ENCODE data around the gene FBLN1.
A peak's percentile ranks its signal among the peaks of the same experiment; 100 is the strongest.

Gene FBLN1

DNA sequence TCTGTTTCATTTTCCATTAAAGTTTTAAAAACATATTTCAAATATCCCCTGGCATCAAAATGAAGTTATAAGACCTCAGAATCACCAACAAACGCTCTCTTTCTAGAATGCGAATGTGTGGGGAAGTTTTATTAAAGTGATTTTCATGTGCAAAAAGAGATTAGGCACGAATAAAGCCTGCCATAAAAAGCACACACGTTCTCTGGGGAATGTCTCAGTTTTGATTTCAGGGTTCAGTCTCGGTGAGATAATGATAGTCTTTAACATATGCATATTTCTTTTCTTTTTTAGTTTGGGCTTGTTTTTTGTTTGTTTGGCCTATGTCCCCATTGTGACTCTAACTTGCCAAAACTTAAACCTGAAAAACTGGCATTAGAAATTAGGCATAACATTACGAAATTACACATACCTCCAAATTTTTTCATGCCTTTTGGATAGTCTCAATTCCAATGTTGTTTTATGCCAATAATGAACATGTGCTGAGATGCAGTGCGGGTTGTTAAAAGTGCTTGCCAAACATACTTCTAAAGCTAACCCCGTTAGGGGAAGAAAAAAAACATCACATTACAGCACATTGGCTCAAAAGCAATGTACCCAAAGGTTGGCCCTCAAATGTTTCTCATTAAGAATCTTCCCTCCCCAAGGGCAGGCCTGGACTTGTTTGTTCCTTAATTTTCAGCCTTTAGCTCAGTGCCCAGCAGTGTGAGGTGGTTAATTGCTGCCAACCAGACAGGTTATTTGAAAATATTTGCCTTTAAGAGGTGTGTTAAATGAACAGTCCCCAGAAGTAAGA is 33.2 kb upstream of the FBLN1 start:
- TF ChIP-seq, protein P1, sequence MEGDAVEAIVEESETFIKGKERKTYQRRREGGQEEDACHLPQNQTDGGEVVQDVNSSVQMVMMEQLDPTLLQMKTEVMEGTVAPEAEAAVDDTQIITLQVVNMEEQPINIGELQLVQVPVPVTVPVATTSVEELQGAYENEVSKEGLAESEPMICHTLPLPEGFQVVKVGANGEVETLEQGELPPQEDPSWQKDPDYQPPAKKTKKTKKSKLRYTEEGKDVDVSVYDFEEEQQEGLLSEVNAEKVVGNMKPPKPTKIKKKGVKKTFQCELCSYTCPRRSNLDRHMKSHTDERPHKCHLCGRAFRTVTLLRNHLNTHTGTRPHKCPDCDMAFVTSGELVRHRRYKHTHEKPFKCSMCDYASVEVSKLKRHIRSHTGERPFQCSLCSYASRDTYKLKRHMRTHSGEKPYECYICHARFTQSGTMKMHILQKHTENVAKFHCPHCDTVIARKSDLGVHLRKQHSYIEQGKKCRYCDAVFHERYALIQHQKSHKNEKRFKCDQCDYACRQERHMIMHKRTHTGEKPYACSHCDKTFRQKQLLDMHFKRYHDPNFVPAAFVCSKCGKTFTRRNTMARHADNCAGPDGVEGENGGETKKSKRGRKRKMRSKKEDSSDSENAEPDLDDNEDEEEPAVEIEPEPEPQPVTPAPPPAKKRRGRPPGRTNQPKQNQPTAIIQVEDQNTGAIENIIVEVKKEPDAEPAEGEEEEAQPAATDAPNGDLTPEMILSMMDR (conservative IDR thresholded peaks at IDR 0.05; ENCODE audit: low read length): no peak
- H3K4me3 ChIP-seq (ENCODE audit: low read length): peak overlapping the region; percentile 20
- DNase-seq (ENCODE audit: low read depth): peak; percentile 94

- no peak overlapping the region for H3K4me3 ChIP-seq (ENCODE audit: low read length)
- no peak for DNase-seq (ENCODE audit: low read depth)
- TF ChIP-seq, protein P1 (conservative IDR thresholded peaks at IDR 0.05; ENCODE audit: low read length): no peak
Measured at GRCh38 chr22:45470871-45471270, 31.8 kb upstream of the FBLN1 start.

DNA sequence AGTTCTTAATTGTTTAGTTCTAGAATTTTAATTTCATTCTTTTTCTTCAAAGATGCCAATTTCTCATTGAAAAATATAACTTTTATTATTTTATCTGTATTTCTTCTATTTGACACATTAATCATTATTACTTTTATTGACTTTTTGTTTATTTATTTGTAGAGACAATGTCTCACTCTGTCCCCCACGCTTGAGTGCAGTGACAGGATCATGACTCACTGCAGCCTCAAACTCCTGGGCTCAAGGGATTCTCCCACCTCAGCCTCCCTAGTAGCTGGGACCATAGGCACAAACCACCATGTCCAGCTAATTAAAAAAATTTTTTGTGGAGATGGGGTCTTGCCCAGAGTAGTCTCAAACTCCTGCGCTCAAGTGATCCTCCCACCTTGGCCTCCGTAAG is 30.3 kb upstream of the FBLN1 start:
- TF ChIP-seq, protein P1 (conservative IDR thresholded peaks at IDR 0.05; ENCODE audit: low read length): no peak
- no peak overlapping the region for H3K4me3 ChIP-seq (ENCODE audit: low read length)
- no peak for DNase-seq (ENCODE audit: low read depth)

- TF ChIP-seq, protein P1 (conservative IDR thresholded peaks at IDR 0.05; ENCODE audit: low read length): no peak
- DNase-seq (ENCODE audit: low read depth): no peak
- H3K4me3 ChIP-seq (ENCODE audit: low read length): no peak overlapping the region
Measured at GRCh38 chr22:45473626-45474237, 29.0 kb upstream of the FBLN1 start.

- H3K4me3 ChIP-seq (ENCODE audit: low read length): no peak overlapping the region
- TF ChIP-seq, protein P1 (conservative IDR thresholded peaks at IDR 0.05; ENCODE audit: low read length): no peak
- peak; percentile 59 for DNase-seq (ENCODE audit: low read depth)
Measured at GRCh38 chr22:45475063-45475747, 27.5 kb upstream of the FBLN1 start.

- DNase-seq (ENCODE audit: low read depth): peak; percentile 51
- H3K4me3 ChIP-seq (ENCODE audit: low read length): no peak overlapping the region
- TF ChIP-seq, protein P1 (conservative IDR thresholded peaks at IDR 0.05; ENCODE audit: low read length): no peak
Measured at GRCh38 chr22:45475851-45476514, 26.7 kb upstream of the FBLN1 start.

All from AG10803 (cell line).